ENCODE data around the gene RHEB. TPM values are rescaled to one million over a fixed set of nuclear protein-coding genes. Genes with fewer than 3 reads are reported as not detected.

The RHEB gene
- total and polyA plus RNA-seq, 2 donors (not counting 1 experiment from before 2014, with no cell fraction given): 9.3 to 40.3 TPM

GRCh38 chr7:151488096-151488495 is 31.6 kb downstream of the RHEB start:
- DNase-seq (no peak), ATAC-seq (ENCODE audit: low read depth) (no peak)
- Histone ChIP-seq H3K27ac (ENCODE audit: low read length in 2 of 2) (no peak overlapping the region), H3K4me1 (ENCODE audit: control insufficient read depth in 2 of 2, insufficient read depth in 2 of 2, low read length in 2 of 2) (peaks cover 12 to 13% of the 10 kb centered on the region in 2 donors), H3K9me3 (ENCODE audit: control extremely low read depth in 1 of 3, control insufficient read depth in 2 of 3, insufficient read depth in 1 of 3, low read length in 2 of 3) (no peaks in the 10 kb centered on the region), H3K9ac (ENCODE audit: low read length) (no peak overlapping the region), H3K36me3 (replicated peaks in 1 of 2; ENCODE audit: control extremely low read depth in 1 of 2, control insufficient read depth in 1 of 2, extremely low read depth in 1 of 2, insufficient read depth in 2 of 2, low read length in 1 of 2) (peaks cover under 1 to 61% of the 10 kb centered on the region in 2 experiments), H2AFZ (ENCODE audit: insufficient read depth, low read depth, low read length, poor library complexity, severe bottlenecking) (no peak overlapping the region), H3K27me3 (replicated peaks in 1 of 4; ENCODE audit: control extremely low read depth in 1 of 4, control insufficient read depth in 3 of 4, insufficient read depth in 4 of 4, low read length in 3 of 4) (no peaks in the 10 kb centered on the region), H3K79me2 (ENCODE audit: control insufficient read depth, insufficient read depth, low read length) (peaks cover 69% of the 10 kb centered on the region), H3K4me3 (ENCODE audit: control extremely low read depth in 1 of 5, extremely low read depth in 1 of 5, insufficient read depth in 1 of 5, low read depth in 2 of 5, low read length in 4 of 5) (no peak overlapping the region), H3K4me2 (replicated peaks; ENCODE audit: low read depth, low read length, poor library complexity, severe bottlenecking) (no peak overlapping the region), H4K20me1 (ENCODE audit: control insufficient read depth, insufficient read depth, low read length, poor library complexity, severe bottlenecking) (peaks cover 53% of the 10 kb centered on the region)
- H3K9me3 Mint-ChIP-seq (ENCODE audit: insufficient read depth): no peaks in the 10 kb centered on the region
- ChIA-PET CTCF (no interaction called here), POLR2A (no interaction called here)
- H3K4me3 Mint-ChIP-seq: no peak overlapping the region
- TF ChIP-seq CTCF (IDR thresholded peaks at IDR 0.05) (no peak), EZH2 (IDR thresholded peaks at IDR 0.05; ENCODE audit: borderline replicate concordance, insufficient read depth, low read depth, low read length, poor library complexity, severe bottlenecking) (no peak)
- H3K27ac Mint-ChIP-seq: no peak overlapping the region
- intact Hi-C loops (cut with micrococcal nuclease): no loop called here
- peaks cover 17% of the 10 kb centered on the region for H3K4me1 Mint-ChIP-seq
- no peaks in the 10 kb centered on the region for H3K27me3 Mint-ChIP-seq

GRCh38 chr7:151487228-151487627 is 32.5 kb downstream of the RHEB start:
- TF ChIP-seq CTCF (IDR thresholded peaks at IDR 0.05) (no peak), EZH2 (IDR thresholded peaks at IDR 0.05; ENCODE audit: borderline replicate concordance, insufficient read depth, low read depth, low read length, poor library complexity, severe bottlenecking) (no peak)
- POLR2A ChIA-PET: no interaction called here
- CTCF ChIA-PET: no interaction called here
- H3K27ac Mint-ChIP-seq: no peak overlapping the region
- DNase-seq (no peak), ATAC-seq (ENCODE audit: low read depth) (no peak)
- no peak overlapping the region for H2AFZ ChIP-seq (ENCODE audit: insufficient read depth, low read depth, low read length, poor library complexity, severe bottlenecking)
- peaks cover 45% of the 10 kb centered on the region for H4K20me1 ChIP-seq (ENCODE audit: control insufficient read depth, insufficient read depth, low read length, poor library complexity, severe bottlenecking)
- H3K79me2 ChIP-seq (ENCODE audit: control insufficient read depth, insufficient read depth, low read length): peaks cover 63% of the 10 kb centered on the region
- H3K4me1 ChIP-seq (ENCODE audit: control insufficient read depth in 2 of 2, insufficient read depth in 2 of 2, low read length in 2 of 2): peaks cover 12 to 13% of the 10 kb centered on the region in 2 donors
- H3K9me3 ChIP-seq (ENCODE audit: control extremely low read depth in 1 of 3, control insufficient read depth in 2 of 3, insufficient read depth in 1 of 3, low read length in 2 of 3): no peaks in the 10 kb centered on the region
- H3K27ac ChIP-seq (ENCODE audit: low read length in 2 of 2): no peak overlapping the region
- intact Hi-C loops (cut with micrococcal nuclease): no loop called here
- no peak overlapping the region for H3K4me3 Mint-ChIP-seq
- no peaks in the 10 kb centered on the region for H3K9me3 Mint-ChIP-seq (ENCODE audit: insufficient read depth)
- H3K27me3 Mint-ChIP-seq: no peaks in the 10 kb centered on the region
- H3K9ac ChIP-seq (ENCODE audit: low read length): no peak overlapping the region
- no peak overlapping the region for H3K4me3 ChIP-seq (ENCODE audit: control extremely low read depth in 1 of 5, extremely low read depth in 1 of 5, insufficient read depth in 1 of 5, low read depth in 2 of 5, low read length in 4 of 5)
- H3K27me3 ChIP-seq (replicated peaks in 1 of 4; ENCODE audit: control extremely low read depth in 1 of 4, control insufficient read depth in 3 of 4, insufficient read depth in 4 of 4, low read length in 3 of 4): no peaks in the 10 kb centered on the region
- H3K4me2 ChIP-seq (replicated peaks; ENCODE audit: low read depth, low read length, poor library complexity, severe bottlenecking): no peak overlapping the region
- 100% methylated on average over 1 of the region's 2 CpGs for WGBS (ENCODE audit: insufficient coverage)
- peaks cover 17% of the 10 kb centered on the region for H3K4me1 Mint-ChIP-seq
- H3K36me3 ChIP-seq (replicated peaks in 1 of 2; ENCODE audit: control extremely low read depth in 1 of 2, control insufficient read depth in 1 of 2, extremely low read depth in 1 of 2, insufficient read depth in 2 of 2, low read length in 1 of 2): peaks cover 3 to 65% of the 10 kb centered on the region in 2 experiments
